PC-9 (cell line): Measurements from ENCODE around the gene HBE1. TPM values are rescaled to one million over a fixed set of nuclear protein-coding genes. Genes with fewer than 3 reads are reported as not detected.
"Not testable (repeated sequence)": the region's sequence is repeated elsewhere in the genome, so short reads cannot be mapped to it uniquely, and the experiment has no call there.

ENCODE experiments used
- BruUV-seq: library from RNA; stranded (reverse); fragments of 400-500 nt; replicated peaks from 2 replicates; lab custom pipeline; 2021; lab: Mats Ljungman, UMichigan
- CTCF ChIA-PET: fragments of 300-600 bp; sonication (Branson Sonifier 250); formaldehyde crosslinking; loops from one replicate; lab custom pipeline; 2022; ENCODE audit warnings: antibody characterized with exemption; lab: Charles Lee
- POLR2A ChIA-PET: fragments of 300-600 bp; sonication (Branson Sonifier 250); formaldehyde crosslinking; loops from one replicate; lab custom pipeline; 2022; ENCODE audit warnings: antibody characterized with exemption; ENCODE audit not compliant: unreplicated experiment; lab: Charles Lee
- DNase-seq, 2 experiments: peaks; one replicate each; pipeline versions ENCODE4 v3.0.0 to v3.0.0-alpha.2; 2015 to 2022; ENCODE audit warnings: mixed read lengths in 1 of 2
- H2AFZ ChIP-seq: fragments of 200-600 bp; sonication (generic); 2 replicates; pipeline ENCODE4 v1.8.1; 2017; ENCODE audit warnings: antibody characterized with exemption
- H3F3A ChIP-seq: fragments of 200-600 bp; sonication (generic); 2 replicates; pipeline ENCODE4 v1.8.1; 2017; ENCODE audit warnings: antibody characterized with exemption, mild to moderate bottlenecking, low read depth; ENCODE audit not compliant: insufficient read depth
- H3K27ac ChIP-seq: fragments of 200-600 bp; sonication (generic); 2 replicates; pipeline ENCODE4 v1.6.1; 2016; ENCODE audit warnings: mixed run types
- H3K27me3 ChIP-seq: fragments of 200-600 bp; sonication (generic); 2 replicates; pipeline ENCODE4 v1.6.1; 2016; ENCODE audit warnings: low read depth, mixed run types; ENCODE audit not compliant: insufficient read depth
- H3K36me3 ChIP-seq: fragments of 200-600 bp; sonication (generic); 2 replicates; pipeline ENCODE4 v1.6.1; 2016; ENCODE audit warnings: low read depth, mixed run types
- H3K4me1 ChIP-seq: fragments of 200-600 bp; sonication (generic); replicated peaks from 2 replicates; pipeline ENCODE4 v1.6.1; 2016; ENCODE audit warnings: mixed run types; ENCODE audit not compliant: insufficient read depth
- H3K4me2 ChIP-seq: fragments of 200-600 bp; sonication (generic); 2 replicates; pipeline ENCODE4 v1.6.1; 2017; ENCODE audit warnings: mixed run types
- H3K4me3 ChIP-seq: fragments of 200-600 bp; sonication (generic); 2 replicates; pipeline ENCODE4 v1.6.1; 2016; ENCODE audit warnings: mixed run types
- H3K79me2 ChIP-seq: fragments of 200-600 bp; sonication (generic); 2 replicates; pipeline ENCODE4 v1.6.1; 2017; ENCODE audit warnings: low read depth, mixed run types
- H3K9me2 ChIP-seq: fragments of 200-600 bp; sonication (generic); 2 replicates; pipeline ENCODE4 v1.8.1; 2017; ENCODE audit warnings: mild to moderate bottlenecking; ENCODE audit not compliant: insufficient read depth
- H3K9me3 ChIP-seq: fragments of 200-600 bp; sonication (generic); 2 replicates; pipeline ENCODE4 v1.8.1; 2016; ENCODE audit warnings: low read depth; ENCODE audit not compliant: insufficient read depth
- H4K20me1 ChIP-seq: fragments of 200-600 bp; sonication (generic); 2 replicates; pipeline ENCODE4 v1.8.1; 2017; ENCODE audit not compliant: insufficient read depth
- EZH2 ChIP-seq: fragments of 200-600 bp; sonication (generic); IDR thresholded peaks from 2 replicates; pipeline ENCODE4 v1.8.0; 2017; ENCODE audit warnings: antibody characterized with exemption, low read depth
- intact Hi-C: fragments of 100-400 bp; cut with micrococcal nuclease; formaldehyde crosslinking; loops from one replicate; pipeline ENCODE4 v1.10.0; 2022; ENCODE audit not compliant: unreplicated experiment
- total RNA-seq: library from RNA; stranded (reverse); gene quantifications from 2 replicates; pipeline ENCODE4 v1.2.3, GENCODE V29; 2021
- TF ChIP-seq, protein P1 (sequence below): fragments of 200-600 bp; sonication (generic); conservative IDR thresholded peaks from 2 replicates; pipeline ENCODE4 v1.6.1; 2017; ENCODE audit warnings: mixed run types, antibody characterized with exemption, mild to moderate bottlenecking, moderate library complexity

Gene HBE1
- total RNA-seq, 1 experiment from 2014 or later = 1.4 TPM

DNA sequence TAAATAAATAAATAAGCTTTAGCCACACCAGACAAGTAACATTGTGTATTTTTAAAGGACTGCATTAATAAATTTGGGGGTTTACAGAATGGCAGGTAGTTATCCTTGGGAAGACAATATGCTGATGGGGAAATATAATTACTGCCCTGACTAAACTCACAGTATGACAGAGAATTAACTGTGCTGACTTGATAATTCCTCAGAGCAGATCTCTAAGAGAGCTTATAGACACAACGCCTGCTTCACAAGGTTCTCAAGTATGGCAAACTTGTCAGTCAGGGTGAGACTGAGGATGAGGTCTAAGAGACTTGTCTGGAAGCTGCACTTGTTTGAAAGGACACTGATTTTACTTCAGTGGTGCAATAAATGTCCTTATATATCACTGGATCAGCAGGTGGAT lies 28.7 kb upstream of the HBE1 start:
- Histone ChIP-seq H3K4me2 (no peak overlapping the region), H3K4me3 (no peak overlapping the region), H3K9me2 (no peaks in the 10 kb centered on the region), H3K36me3 (no peaks in the 10 kb centered on the region), H2AFZ (no peak overlapping the region), H3K9me3 (no peaks in the 10 kb centered on the region), H3K4me1 (no peaks in the 10 kb centered on the region), H3K79me2 (no peaks in the 10 kb centered on the region), H3F3A (no peaks in the 10 kb centered on the region), H4K20me1 (no peaks in the 10 kb centered on the region), H3K27ac (no peak overlapping the region), H3K27me3 (no peaks in the 10 kb centered on the region)
- POLR2A ChIA-PET = no interaction called here
- no TSS peak for BruUV-seq
- intact Hi-C loops = no loop called here
- DNase-seq = no peak
- TF ChIP-seq EZH2 = no peak
- TF ChIP-seq, protein P1, sequence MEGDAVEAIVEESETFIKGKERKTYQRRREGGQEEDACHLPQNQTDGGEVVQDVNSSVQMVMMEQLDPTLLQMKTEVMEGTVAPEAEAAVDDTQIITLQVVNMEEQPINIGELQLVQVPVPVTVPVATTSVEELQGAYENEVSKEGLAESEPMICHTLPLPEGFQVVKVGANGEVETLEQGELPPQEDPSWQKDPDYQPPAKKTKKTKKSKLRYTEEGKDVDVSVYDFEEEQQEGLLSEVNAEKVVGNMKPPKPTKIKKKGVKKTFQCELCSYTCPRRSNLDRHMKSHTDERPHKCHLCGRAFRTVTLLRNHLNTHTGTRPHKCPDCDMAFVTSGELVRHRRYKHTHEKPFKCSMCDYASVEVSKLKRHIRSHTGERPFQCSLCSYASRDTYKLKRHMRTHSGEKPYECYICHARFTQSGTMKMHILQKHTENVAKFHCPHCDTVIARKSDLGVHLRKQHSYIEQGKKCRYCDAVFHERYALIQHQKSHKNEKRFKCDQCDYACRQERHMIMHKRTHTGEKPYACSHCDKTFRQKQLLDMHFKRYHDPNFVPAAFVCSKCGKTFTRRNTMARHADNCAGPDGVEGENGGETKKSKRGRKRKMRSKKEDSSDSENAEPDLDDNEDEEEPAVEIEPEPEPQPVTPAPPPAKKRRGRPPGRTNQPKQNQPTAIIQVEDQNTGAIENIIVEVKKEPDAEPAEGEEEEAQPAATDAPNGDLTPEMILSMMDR = no peak
- CTCF ChIA-PET = interaction anchor here (0.6 kb wide), 1 partner anchor 88 kb away, joined by 4 read pairs; no protein-coding TSS in a partner anchor

DNA sequence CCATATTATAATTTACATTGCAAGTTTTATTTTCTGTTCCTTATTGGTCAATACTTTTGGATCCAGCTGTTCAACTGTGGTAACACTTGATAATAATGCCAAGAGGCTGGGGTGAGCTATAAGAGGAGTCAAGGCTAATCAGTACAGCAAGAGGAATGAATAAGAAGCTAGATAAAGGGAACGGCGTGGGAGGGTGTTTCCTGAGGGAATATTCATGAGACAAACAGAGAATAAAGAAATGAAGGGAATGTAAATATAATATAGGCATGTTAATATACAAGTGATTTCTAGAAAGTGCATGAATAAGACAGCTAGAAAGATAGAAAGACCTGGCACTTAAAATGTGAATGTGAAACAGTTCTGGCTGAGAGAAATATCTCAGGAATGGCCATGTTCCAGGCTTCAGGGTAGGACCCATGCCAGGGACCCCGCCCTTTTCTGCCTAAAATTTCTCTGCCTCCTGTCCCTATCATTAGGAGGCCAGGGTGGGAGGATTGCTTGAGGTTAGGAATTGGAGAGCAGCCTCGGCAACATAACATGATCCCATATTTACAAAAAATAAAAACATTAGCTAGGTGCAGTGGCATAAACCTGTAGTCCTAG lies 28.1 kb upstream of the HBE1 start:
- Histone ChIP-seq H3K27me3 (no peaks in the 10 kb centered on the region), H3K36me3 (no peaks in the 10 kb centered on the region), H3K9me2 (no peaks in the 10 kb centered on the region), H4K20me1 (no peaks in the 10 kb centered on the region), H3K4me3 (no peak overlapping the region), H3K4me1 (no peaks in the 10 kb centered on the region), H2AFZ (no peak overlapping the region), H3F3A (no peaks in the 10 kb centered on the region), H3K79me2 (no peaks in the 10 kb centered on the region), H3K27ac (no peak overlapping the region), H3K9me3 (no peaks in the 10 kb centered on the region), H3K4me2 (no peak overlapping the region)
- no peak for DNase-seq
- TF ChIP-seq EZH2 = no peak
- TF ChIP-seq, protein P1 = no peak
- CTCF ChIA-PET = no interaction called here
- BruUV-seq = no TSS peak
- POLR2A ChIA-PET = no interaction called here
- intact Hi-C loops = no loop called here

DNA sequence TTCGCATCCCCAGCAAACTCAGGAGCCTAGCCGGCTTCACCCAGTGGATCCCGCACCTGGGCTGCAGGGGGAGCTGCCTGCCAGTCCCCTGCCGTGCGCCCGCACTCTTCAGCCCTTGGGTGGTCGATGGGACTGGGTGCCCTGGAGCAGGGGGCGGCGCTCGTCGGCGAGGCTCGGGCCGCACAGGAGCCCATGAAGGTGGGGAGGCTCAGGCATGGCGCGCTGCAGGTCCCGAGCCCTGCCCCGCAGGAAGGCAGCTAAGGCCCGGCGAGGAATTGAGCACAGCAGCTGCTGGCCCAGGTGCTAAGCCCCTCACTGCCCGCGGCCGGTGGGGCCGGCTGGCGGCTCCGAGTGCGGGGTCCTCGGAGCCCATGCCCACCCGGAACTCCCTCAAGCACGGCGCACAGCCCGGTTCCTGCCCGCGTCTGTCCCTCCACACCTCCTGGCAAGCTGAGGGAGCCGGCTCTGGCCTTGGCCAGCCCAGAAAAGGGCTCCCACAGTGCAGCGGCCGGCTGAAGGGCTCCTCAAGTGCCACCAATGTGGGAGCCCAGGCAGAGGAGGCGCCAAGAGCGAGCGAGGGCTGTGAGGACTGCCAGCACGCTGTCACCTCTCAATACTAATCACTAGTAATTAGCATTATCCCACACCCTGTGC lies 24.7 kb upstream of the HBE1 start:
- H3K4me1 ChIP-seq, H3F3A ChIP-seq, H4K20me1 ChIP-seq, H3K27me3 ChIP-seq, H3K9me3 ChIP-seq, H3K79me2 ChIP-seq, H3K27ac ChIP-seq, DNase-seq, H3K9me2 ChIP-seq, H3K4me2 ChIP-seq, CTCF ChIA-PET, H2AFZ ChIP-seq, BruUV-seq, H3K36me3 ChIP-seq, POLR2A ChIA-PET, H3K4me3 ChIP-seq, intact Hi-C loops: not testable (repeated sequence)
